HL-60 (cell line): ENCODE data around the gene R3HDM2.

Experiments used
- DNase-seq, 2 experiments: peaks; one replicate each; pipeline ENCODE4 v3.0.0-alpha.2; 2010 to 2020; ENCODE audit warnings: low read depth in 1 of 2, low spot score in 1 of 2
- H3K27ac ChIP-seq: fragments of 250-450 bp; sonication (Bioruptor Pico); replicated peaks from 2 replicates; pipeline ENCODE4 v1.5.1; 2020; ENCODE audit warnings: mild to moderate bottlenecking, moderate library complexity
- H3K27me3 ChIP-seq: fragments of 250-450 bp; sonication (Bioruptor Pico); 2 replicates; pipeline ENCODE4 v1.5.1; 2021; ENCODE audit warnings: mild to moderate bottlenecking, moderate library complexity; ENCODE audit not compliant: insufficient read depth, poor library complexity, severe bottlenecking
- H3K4me3 ChIP-seq: replicated peaks from 2 replicates; pipeline ENCODE4 v1.5.1; 2011; ENCODE audit warnings: mild to moderate bottlenecking, control low read depth, low read length; ENCODE audit not compliant: insufficient read depth
- GABPA ChIP-seq: IDR thresholded peaks from 2 replicates; pipeline ENCODE4 v1.6.1; 2012; ENCODE audit warnings: low read depth
- POLR2AphosphoS5 ChIP-seq: IDR thresholded peaks from 2 replicates; pipeline ENCODE4 v1.6.1; 2012; ENCODE audit warnings: low read depth
- REST ChIP-seq: IDR thresholded peaks from 2 replicates; pipeline ENCODE4 v1.6.1; 2012; ENCODE audit warnings: low read depth; ENCODE audit not compliant: insufficient replicate concordance
- SPI1 ChIP-seq: IDR thresholded peaks from 2 replicates; pipeline ENCODE4 v1.6.1; 2012; ENCODE audit warnings: low read depth, mild to moderate bottlenecking, borderline replicate concordance
- TF ChIP-seq, protein P1 (sequence below): IDR thresholded peaks from one replicate; pipeline ENCODE4 v1.5.1; 2011; ENCODE audit warnings: low read length, control low read depth, inconsistent platforms; ENCODE audit not compliant: insufficient read depth

Gene R3HDM2

GRCh38 chr12:57377103-57377840 is 53.6 kb downstream of the R3HDM2 start:
- no peak overlapping the region for H3K4me3 ChIP-seq
- H3K27me3 ChIP-seq, result no peaks in the 10 kb centered on the region
- no peak for DNase-seq
- TF ChIP-seq POLR2AphosphoS5 (no peak), SPI1 (no peak)
- TF ChIP-seq, protein P1, sequence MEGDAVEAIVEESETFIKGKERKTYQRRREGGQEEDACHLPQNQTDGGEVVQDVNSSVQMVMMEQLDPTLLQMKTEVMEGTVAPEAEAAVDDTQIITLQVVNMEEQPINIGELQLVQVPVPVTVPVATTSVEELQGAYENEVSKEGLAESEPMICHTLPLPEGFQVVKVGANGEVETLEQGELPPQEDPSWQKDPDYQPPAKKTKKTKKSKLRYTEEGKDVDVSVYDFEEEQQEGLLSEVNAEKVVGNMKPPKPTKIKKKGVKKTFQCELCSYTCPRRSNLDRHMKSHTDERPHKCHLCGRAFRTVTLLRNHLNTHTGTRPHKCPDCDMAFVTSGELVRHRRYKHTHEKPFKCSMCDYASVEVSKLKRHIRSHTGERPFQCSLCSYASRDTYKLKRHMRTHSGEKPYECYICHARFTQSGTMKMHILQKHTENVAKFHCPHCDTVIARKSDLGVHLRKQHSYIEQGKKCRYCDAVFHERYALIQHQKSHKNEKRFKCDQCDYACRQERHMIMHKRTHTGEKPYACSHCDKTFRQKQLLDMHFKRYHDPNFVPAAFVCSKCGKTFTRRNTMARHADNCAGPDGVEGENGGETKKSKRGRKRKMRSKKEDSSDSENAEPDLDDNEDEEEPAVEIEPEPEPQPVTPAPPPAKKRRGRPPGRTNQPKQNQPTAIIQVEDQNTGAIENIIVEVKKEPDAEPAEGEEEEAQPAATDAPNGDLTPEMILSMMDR, result no peak
- no peak overlapping the region for H3K27ac ChIP-seq

DNA sequence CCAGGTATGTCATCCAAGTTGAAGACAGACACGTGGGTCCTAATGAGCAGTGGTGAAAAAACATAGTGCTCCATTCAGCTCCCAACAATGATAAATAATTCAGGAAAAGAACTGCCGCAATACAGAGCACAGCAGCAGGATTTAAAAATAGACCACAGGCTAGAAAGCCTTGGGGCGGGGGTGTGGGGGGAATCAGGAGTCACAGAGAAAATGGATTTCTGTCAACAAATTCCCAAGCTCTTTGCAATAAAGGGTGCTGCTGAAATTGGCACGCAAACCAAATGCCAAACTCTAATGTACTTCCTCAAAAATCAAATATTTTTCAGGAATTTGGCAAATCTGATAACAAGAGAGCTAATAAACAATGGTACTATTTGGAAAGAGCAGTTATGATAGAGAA is 58.6 kb downstream of the R3HDM2 start:
- Histone ChIP-seq H3K27me3 (no peaks in the 10 kb centered on the region), H3K4me3 (no peak overlapping the region), H3K27ac (no peak overlapping the region)
- no peak for DNase-seq
- no peak for TF ChIP-seq REST
- no peak for TF ChIP-seq GABPA
- TF ChIP-seq, protein P1, result no peak
- TF ChIP-seq SPI1, result no peak
- no peak for TF ChIP-seq POLR2AphosphoS5

- TF ChIP-seq GABPA, result no peak
- no peak for TF ChIP-seq REST
- no peak for TF ChIP-seq POLR2AphosphoS5
- TF ChIP-seq, protein P1, result no peak
- TF ChIP-seq SPI1, result no peak
Measured at GRCh38 chr12:57370696-57371095, 60.1 kb downstream of the R3HDM2 start.

GRCh38 chr12:57370072-57370471 is 60.8 kb downstream of the R3HDM2 start:
- TF ChIP-seq POLR2AphosphoS5 (no peak), REST (no peak), GABPA (no peak), SPI1 (no peak)
- TF ChIP-seq, protein P1, result no peak
- H3K27me3 ChIP-seq, result no peaks in the 10 kb centered on the region
- H3K27ac ChIP-seq, result no peak overlapping the region
- no peak overlapping the region for H3K4me3 ChIP-seq
- peak in 1 of 2 experiments; percentile 24 for DNase-seq

More at GRCh38 chr12:57370696-57371095, 60.1 kb downstream of the R3HDM2 start:
- H3K27ac ChIP-seq, result no peak overlapping the region
- no peaks in the 10 kb centered on the region for H3K27me3 ChIP-seq
- no peak for DNase-seq
- H3K4me3 ChIP-seq, result no peak overlapping the region
